H9 (cell line): ENCODE measurements around the gene TACC2. TPM values are rescaled to one million over a fixed set of nuclear protein-coding genes. Genes with fewer than 3 reads are reported as not detected.

Experiments
- DNase-seq: peaks from one replicate; pipeline ENCODE4 v3.0.0-alpha.2; 2017
- H2AFZ ChIP-seq: one replicate; pipeline ENCODE4 v1.6.1; 2013; ENCODE audit warnings: mild to moderate bottlenecking, low read length, control low read depth, moderate library complexity
- H2AK5ac ChIP-seq: 2 replicates; pipeline ENCODE4 v1.6.1; 2013; ENCODE audit warnings: low read length, control low read depth, mixed read lengths; ENCODE audit not compliant: insufficient read length
- H2BK120ac ChIP-seq: one replicate; pipeline ENCODE4 v1.6.1; 2013; ENCODE audit warnings: low read depth, mild to moderate bottlenecking, low read length, control low read depth, inconsistent platforms; ENCODE audit not compliant: poor library complexity, severe bottlenecking
- H2BK12ac ChIP-seq: 2 replicates; pipeline ENCODE4 v1.6.1; 2013; ENCODE audit warnings: low read length, control low read depth, mixed read lengths, low read depth; ENCODE audit not compliant: insufficient read length
- H2BK15ac ChIP-seq: 2 replicates; pipeline ENCODE4 v1.6.1; 2013; ENCODE audit warnings: low read depth, low read length, control low read depth
- H2BK20ac ChIP-seq: one replicate; pipeline ENCODE4 v1.6.1; 2013; ENCODE audit warnings: low read depth, mild to moderate bottlenecking, low read length, control low read depth, inconsistent platforms; ENCODE audit not compliant: poor library complexity, severe bottlenecking
- H2BK5ac ChIP-seq: 2 replicates; pipeline ENCODE4 v1.6.1; 2013; ENCODE audit warnings: low read length, control low read depth, mixed read lengths; ENCODE audit not compliant: insufficient read length
- H3K14ac ChIP-seq: 2 replicates; pipeline ENCODE4 v1.6.1; 2013; ENCODE audit warnings: low read length, control low read depth; ENCODE audit not compliant: insufficient read depth
- H3K18ac ChIP-seq: 2 replicates; pipeline ENCODE4 v1.6.1; 2013; ENCODE audit warnings: low read depth, mild to moderate bottlenecking, mixed read lengths, low read length, control low read depth; ENCODE audit not compliant: insufficient read length
- H3K23ac ChIP-seq: 2 replicates; pipeline ENCODE4 v1.6.1; 2013; ENCODE audit warnings: low read length, control low read depth, mixed read lengths, low read depth; ENCODE audit not compliant: insufficient read length
- H3K23me2 ChIP-seq: 2 replicates; pipeline ENCODE4 v1.6.1; 2013; ENCODE audit warnings: low read depth, mild to moderate bottlenecking, mixed read lengths, low read length, control low read depth; ENCODE audit not compliant: insufficient read length, poor library complexity, severe bottlenecking
- H3K27ac ChIP-seq: 2 replicates; pipeline ENCODE4 v1.5.1; 2013; ENCODE audit warnings: low read length, control low read depth, mixed read lengths, low read depth; ENCODE audit not compliant: insufficient read length
- H3K27me3 ChIP-seq: 2 replicates; pipeline ENCODE4 v1.6.1; 2013; ENCODE audit warnings: low read length, control low read depth, inconsistent platforms; ENCODE audit not compliant: insufficient read depth
- H3K4ac ChIP-seq: 2 replicates; pipeline ENCODE4 v1.6.1; 2013; ENCODE audit warnings: low read depth, mild to moderate bottlenecking, control low read depth, inconsistent platforms, low read length, moderate library complexity
- H3K4me1 ChIP-seq: 2 replicates; pipeline ENCODE4 v1.6.1; 2013; ENCODE audit warnings: low read length, control low read depth, inconsistent platforms; ENCODE audit not compliant: insufficient read depth
- H3K4me2 ChIP-seq: 2 replicates; pipeline ENCODE4 v1.6.1; 2013; ENCODE audit warnings: low read length, control low read depth, mixed read lengths; ENCODE audit not compliant: insufficient read length, insufficient read depth
- H3K56ac ChIP-seq: 2 replicates; pipeline ENCODE4 v1.6.1; 2013; ENCODE audit warnings: low read depth, mild to moderate bottlenecking, mixed read lengths, low read length, control low read depth; ENCODE audit not compliant: insufficient read length
- H3K79me1 ChIP-seq: 2 replicates; pipeline ENCODE4 v1.6.1; 2013; ENCODE audit warnings: low read depth, mild to moderate bottlenecking, moderate library complexity, low read length, control low read depth, inconsistent platforms; ENCODE audit not compliant: insufficient read depth, poor library complexity, severe bottlenecking
- H3K79me2 ChIP-seq: 2 replicates; pipeline ENCODE4 v1.6.1; 2013; ENCODE audit warnings: low read length, control low read depth, inconsistent platforms; ENCODE audit not compliant: insufficient read depth
- H3K9ac ChIP-seq: 2 replicates; pipeline ENCODE4 v1.6.1; 2013; ENCODE audit warnings: low read length, control low read depth, mixed read lengths; ENCODE audit not compliant: insufficient read length; ENCODE audit errors: extremely low read depth
- H3K9me3 ChIP-seq: one replicate; pipeline ENCODE4 v1.6.1; 2013; ENCODE audit warnings: low read depth, low read length, inconsistent platforms; ENCODE audit not compliant: control insufficient read depth
- H3T11ph ChIP-seq: one replicate; pipeline ENCODE4 v1.6.1; 2013; ENCODE audit warnings: mild to moderate bottlenecking, low read length, control low read depth, inconsistent platforms
- H4K20me1 ChIP-seq: one replicate; pipeline ENCODE4 v1.6.1; 2013; ENCODE audit not compliant: control insufficient read depth, insufficient read length, insufficient read depth
- H4K5ac ChIP-seq: 2 replicates; pipeline ENCODE4 v1.6.1; 2013; ENCODE audit warnings: low read depth, mild to moderate bottlenecking, mixed read lengths, low read length, control low read depth; ENCODE audit not compliant: insufficient read length
- H4K8ac ChIP-seq: replicated peaks from 2 replicates; pipeline ENCODE4 v1.6.1; 2013; ENCODE audit warnings: low read length, control low read depth, mixed read lengths, low read depth; ENCODE audit not compliant: insufficient read length
- H4K91ac ChIP-seq: 2 replicates; pipeline ENCODE4 v1.6.1; 2013; ENCODE audit warnings: low read depth, mild to moderate bottlenecking, moderate library complexity, mixed read lengths, low read length, control low read depth; ENCODE audit not compliant: insufficient read length
- H3K27ac Mint-ChIP-seq, 3 experiments: 2 replicates in 2 of 3; 3 replicates in 1 of 3; pipeline ENCODE4 v1.8.0; 2020 to 2021; ENCODE audit warnings: mixed read lengths in 3 of 3, mild to moderate bottlenecking in 1 of 3, moderate library complexity in 1 of 3
- H3K27me3 Mint-ChIP-seq: 2 replicates; pipeline ENCODE4 v1.8.0; 2021; ENCODE audit warnings: low read depth, mild to moderate bottlenecking, moderate library complexity, mixed read lengths
- H3K36me3 Mint-ChIP-seq, 3 experiments: 2 replicates in 2 of 3; 3 replicates in 1 of 3; pipeline ENCODE4 v1.8.0; 2020 to 2021; ENCODE audit warnings: low read depth in 3 of 3, mixed read lengths in 3 of 3; ENCODE audit not compliant: insufficient read depth in 1 of 3
- H3K4me1 Mint-ChIP-seq, 2 experiments: 2 replicates each; pipeline ENCODE4 v1.8.0; 2020; ENCODE audit warnings: mixed read lengths in 2 of 2
- H3K4me3 Mint-ChIP-seq, 2 experiments: 2 replicates in 1 of 2; 3 replicates in 1 of 2; pipeline ENCODE4 v1.8.0; 2020 to 2021; ENCODE audit warnings: mild to moderate bottlenecking in 2 of 2, mixed read lengths in 2 of 2, moderate library complexity in 1 of 2
- H3K9me3 Mint-ChIP-seq, 2 experiments: 2 replicates in 1 of 2; 3 replicates in 1 of 2; pipeline ENCODE4 v1.8.0; 2020; ENCODE audit warnings: mild to moderate bottlenecking in 2 of 2, mixed read lengths in 2 of 2, moderate library complexity in 1 of 2
- CTCF ChIP-seq: fragments of 200-600 bp; sonication (generic); conservative IDR thresholded peaks from 3 replicates; pipeline ENCODE4 v1.8.0; 2021; ENCODE audit warnings: antibody characterized with exemption, mild to moderate bottlenecking
- WGBS: extraction: QIAGEN DNeasy Blood & Tissue Kit; methylation state at CpG from one replicate; pipeline ENCODE4 v1.1.7; 2013; ENCODE audit warnings: missing lambda C conversion rate, low lambda C conversion rate, mixed read lengths; ENCODE audit not compliant: insufficient read length; ENCODE audit errors: extremely low coverage; 5-methylcytosine and 5-hydroxymethylcytosine counted together
- total RNA-seq: library from RNA; stranded (reverse); gene quantifications from 2 replicates; pipeline ENCODE4 v1.2.1, GENCODE V29; 2021

The TACC2 gene
- total RNA-seq, 1 experiment from 2014 or later, result 58.1 TPM

DNA sequence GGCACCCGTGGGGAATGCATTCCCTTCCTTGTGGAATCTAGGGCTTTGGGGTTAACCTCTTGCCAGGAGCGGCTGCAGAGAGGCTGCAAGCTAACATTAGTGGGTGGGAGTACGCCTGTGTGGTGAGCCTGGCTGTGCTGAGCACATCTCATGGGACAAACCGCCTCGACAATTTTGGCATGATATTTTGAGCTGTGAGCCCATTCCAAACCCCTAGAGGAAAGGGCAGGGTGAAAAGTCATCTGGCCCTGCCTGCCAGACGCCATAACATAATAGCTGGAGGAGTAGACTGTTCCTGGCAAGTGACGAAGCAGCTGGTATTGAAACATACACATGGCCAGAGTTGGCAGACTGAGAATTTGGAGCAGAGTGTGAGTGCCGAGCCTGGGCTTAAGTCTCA, 110.0 kb downstream of the TACC2 start:
- no peak overlapping the region for H3K27ac Mint-ChIP-seq

More for the DNA sequence above, 110.0 kb downstream of the TACC2 start:
- TF ChIP-seq CTCF, result no peak
- no peak overlapping the region for H2BK12ac ChIP-seq
- H3T11ph ChIP-seq, result no peak overlapping the region
- no peaks in the 10 kb centered on the region for H4K20me1 ChIP-seq
- no peaks in the 10 kb centered on the region for H3K23me2 ChIP-seq
- no peak overlapping the region for H2BK120ac ChIP-seq
- H3K9me3 ChIP-seq, result no peaks in the 10 kb centered on the region
- H2AFZ ChIP-seq, result no peak overlapping the region
- Mint-ChIP-seq H3K36me3 (no peaks in the 10 kb centered on the region), H3K4me1 (no peaks in the 10 kb centered on the region), H3K4me3 (no peak overlapping the region), H3K27me3 (no peaks in the 10 kb centered on the region; the same call in 1 of the 2 replicates), H3K9me3 (no peaks in the 10 kb centered on the region)
- no peaks in the 10 kb centered on the region for H3K27me3 ChIP-seq
- H4K8ac ChIP-seq, result no peak overlapping the region
- DNase-seq, result no peak
- H3K18ac ChIP-seq, result no peak overlapping the region
- H3K4me1 ChIP-seq, result no peaks in the 10 kb centered on the region
- no peak overlapping the region for H4K91ac ChIP-seq
- no peak overlapping the region for H3K4me2 ChIP-seq
- H2AK5ac ChIP-seq, result no peak overlapping the region
- H2BK20ac ChIP-seq, result no peak overlapping the region
- H2BK5ac ChIP-seq, result no peak overlapping the region
- H3K79me1 ChIP-seq, result no peaks in the 10 kb centered on the region
- no peak overlapping the region for H3K23ac ChIP-seq
- H3K79me2 ChIP-seq, result no peaks in the 10 kb centered on the region
- H3K14ac ChIP-seq, result no peak overlapping the region; the same call in 1 of the 2 replicates
- H3K56ac ChIP-seq, result no peak overlapping the region
- no peak overlapping the region for H2BK15ac ChIP-seq
- WGBS, result no CpG with 5 or more reads among the region's 8 CpGs
- no peak overlapping the region for H3K9ac ChIP-seq
- no peak overlapping the region for H3K27ac ChIP-seq
- H3K4ac ChIP-seq, result no peak overlapping the region
- no peak overlapping the region for H4K5ac ChIP-seq
